ENCODE data around the gene CCDC181. TPM values are rescaled to one million over a fixed set of nuclear protein-coding genes. Genes with fewer than 3 reads are reported as not detected.

Gene CCDC181
- total RNA-seq, 1 experiment from 2014 or later: 8.5 TPM

Other genes starting within 250 kb of the CCDC181 start
- gene NME7, start 59.7 kb downstream of the CCDC181 start, total RNA-seq (2014; rRNA removed; shearing (Covaris generic)): 67.1 and 109 TPM in 2 replicates
- gene BLZF1, start 59.3 kb downstream of the CCDC181 start, total RNA-seq (2014; rRNA removed; shearing (Covaris generic)): 47.4 and 49.4 TPM in 2 replicates
- 9.8 and 11.3 TPM in 2 replicates for gene SLC19A2, start 58.5 kb upstream of the CCDC181 start, total RNA-seq (2014; rRNA removed; shearing (Covaris generic))
- not detected in 2 replicates for gene F5, start 159.0 kb upstream of the CCDC181 start, total RNA-seq (2014; rRNA removed; shearing (Covaris generic))
- not detected in 2 replicates for gene SELP, start 202.7 kb upstream of the CCDC181 start, total RNA-seq (2014; rRNA removed; shearing (Covaris generic))